HG02759 (cell line): ENCODE measurements around the gene TPRG1.

Source experiments
- ATAC-seq: cut with Tn5 transposase; IDR thresholded peaks from one replicate; pipeline ENCODE4 v1.9.1; 2021; ENCODE audit warnings: mild to moderate bottlenecking, moderate library complexity; ENCODE audit not compliant: unreplicated experiment

Gene TPRG1

DNA sequence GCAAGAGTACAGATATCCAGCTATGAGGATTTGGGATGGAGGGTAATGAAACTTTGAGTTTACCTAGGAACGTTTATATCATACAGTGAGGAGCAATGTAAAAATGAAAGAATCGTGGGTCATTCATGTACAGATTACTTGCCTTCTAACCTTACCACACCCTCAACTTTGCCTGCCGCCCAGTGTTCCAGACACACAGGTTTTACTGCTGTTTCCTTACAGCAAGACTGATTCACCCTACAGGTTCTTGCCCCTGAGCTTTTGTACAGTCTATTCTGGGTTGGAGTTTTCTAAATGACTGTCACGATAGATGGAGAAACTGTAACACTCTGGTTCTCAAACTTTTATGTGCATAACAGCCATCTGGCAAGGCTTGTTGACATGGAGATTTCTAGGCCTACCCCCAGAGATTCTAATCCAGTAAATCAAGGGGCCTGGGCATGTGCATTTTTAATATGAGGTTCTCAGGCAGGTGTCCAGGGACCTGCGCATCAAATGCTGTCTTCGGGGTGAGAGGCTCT, 6.6 kb upstream of the TPRG1 start:
- ATAC-seq, result no peak

DNA sequence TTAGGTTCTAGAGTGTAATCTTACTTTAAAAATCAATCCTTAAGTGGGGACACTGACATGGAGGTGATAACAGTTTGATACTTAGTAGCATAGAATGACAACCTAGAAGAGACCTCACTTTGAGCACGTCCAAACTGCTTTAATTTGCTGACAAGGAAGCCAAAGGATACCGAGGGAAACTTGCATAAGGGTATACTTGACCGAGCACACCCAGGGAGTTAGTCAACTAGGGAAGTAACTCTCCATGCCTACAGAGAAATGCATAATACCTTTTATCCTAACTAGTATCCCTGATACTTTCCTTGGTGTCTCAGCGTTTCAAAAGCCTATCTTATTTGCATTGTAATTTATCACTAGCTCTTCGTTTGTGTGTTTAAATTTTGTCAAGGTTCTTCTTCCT, 5.5 kb upstream of the TPRG1 start:
- no peak for ATAC-seq

DNA sequence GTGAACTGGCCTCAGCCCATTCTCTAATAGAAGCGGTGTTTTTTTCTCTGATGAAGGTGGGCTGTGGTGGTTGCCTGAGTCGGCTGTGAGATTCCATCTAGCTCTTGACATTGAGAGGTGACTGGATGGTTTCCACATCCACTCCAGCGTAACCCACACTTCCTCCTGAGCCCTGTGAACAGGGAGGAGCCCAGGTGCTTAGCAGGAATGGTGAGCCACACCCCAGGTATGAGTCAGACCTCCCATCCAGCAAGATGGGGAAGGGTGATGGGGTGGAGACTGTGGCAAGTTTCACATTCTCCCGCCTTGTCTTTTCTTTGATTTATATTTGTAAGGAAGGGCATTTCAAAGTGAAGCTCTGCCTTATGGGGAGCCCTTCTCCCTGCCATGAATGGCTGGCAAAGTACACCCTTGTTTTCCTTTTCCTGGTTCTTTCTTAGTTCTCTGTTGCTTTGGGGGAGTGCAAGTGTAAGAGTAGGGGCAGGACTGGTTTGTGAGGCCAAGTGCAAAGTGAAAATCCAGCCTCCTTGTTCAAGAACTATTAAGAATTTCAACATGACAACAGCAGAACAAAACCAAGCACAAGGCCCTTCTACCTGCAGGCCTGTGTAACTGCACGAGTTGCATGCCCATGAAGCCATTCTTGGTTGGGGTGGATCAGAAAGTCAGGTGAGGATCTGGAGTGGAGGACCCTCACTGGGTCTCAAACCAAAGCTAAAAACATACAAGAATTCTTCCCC, 4.6 kb upstream of the TPRG1 start:
- ATAC-seq, result no peak

DNA sequence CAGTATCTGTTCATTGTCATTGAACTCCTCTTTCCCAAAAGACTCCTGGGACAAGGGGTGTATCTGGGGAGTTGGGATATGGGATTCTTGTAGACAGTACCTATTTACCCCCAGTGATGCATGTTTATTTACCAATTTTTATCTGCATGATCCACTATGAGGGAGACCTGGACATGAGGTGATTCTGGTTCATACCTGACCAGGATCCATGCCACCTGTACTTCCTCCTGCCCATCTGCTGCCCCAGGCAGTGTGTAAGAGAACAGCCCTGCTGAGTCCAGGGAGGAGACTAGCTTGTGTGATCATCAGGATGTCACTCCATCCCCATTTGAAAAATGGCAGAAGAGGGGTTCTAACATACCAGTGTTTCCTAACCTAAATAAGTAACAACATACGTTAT, 3.1 kb upstream of the TPRG1 start:
- no peak for ATAC-seq

DNA sequence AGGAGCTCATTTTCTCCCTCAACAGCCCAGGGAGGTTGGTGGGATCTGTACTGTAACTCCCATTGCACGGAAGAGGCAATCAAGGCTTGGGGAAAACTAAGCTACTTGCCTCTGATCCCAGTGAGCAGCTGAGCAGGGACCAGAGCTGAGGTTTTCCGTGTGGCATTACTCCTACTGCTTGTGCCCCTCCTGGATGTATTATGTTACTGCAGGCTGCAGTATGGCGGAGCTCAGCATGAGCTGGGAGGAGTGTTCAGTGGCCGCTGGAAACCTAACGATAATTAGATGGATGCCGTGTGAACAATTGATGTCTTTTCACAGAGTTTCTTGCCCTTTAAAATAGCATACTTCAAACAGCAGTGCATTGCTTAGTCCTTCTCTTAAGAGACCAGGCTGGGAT, 2.0 kb upstream of the TPRG1 start:
- ATAC-seq, result no peak

DNA sequence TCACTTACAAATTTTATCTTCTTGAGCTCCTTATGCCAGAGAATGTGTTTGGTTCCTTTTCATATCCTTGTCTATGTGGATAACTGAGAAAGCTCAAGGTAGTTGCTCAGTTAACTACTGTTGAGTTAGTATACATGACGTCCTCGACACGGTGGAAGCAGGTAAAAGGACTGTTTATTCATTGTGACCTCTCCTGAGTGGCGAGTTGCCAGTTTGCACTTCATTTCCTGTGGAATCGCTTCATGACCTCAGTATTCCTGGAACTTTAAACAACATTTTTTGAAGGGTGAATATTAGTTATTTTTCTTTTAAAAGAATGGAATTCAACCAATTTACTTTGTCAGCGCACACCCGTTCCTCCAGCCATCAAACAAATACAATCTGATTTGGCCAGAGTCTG, 1.2 kb upstream of the TPRG1 start:
- no peak for ATAC-seq

DNA sequence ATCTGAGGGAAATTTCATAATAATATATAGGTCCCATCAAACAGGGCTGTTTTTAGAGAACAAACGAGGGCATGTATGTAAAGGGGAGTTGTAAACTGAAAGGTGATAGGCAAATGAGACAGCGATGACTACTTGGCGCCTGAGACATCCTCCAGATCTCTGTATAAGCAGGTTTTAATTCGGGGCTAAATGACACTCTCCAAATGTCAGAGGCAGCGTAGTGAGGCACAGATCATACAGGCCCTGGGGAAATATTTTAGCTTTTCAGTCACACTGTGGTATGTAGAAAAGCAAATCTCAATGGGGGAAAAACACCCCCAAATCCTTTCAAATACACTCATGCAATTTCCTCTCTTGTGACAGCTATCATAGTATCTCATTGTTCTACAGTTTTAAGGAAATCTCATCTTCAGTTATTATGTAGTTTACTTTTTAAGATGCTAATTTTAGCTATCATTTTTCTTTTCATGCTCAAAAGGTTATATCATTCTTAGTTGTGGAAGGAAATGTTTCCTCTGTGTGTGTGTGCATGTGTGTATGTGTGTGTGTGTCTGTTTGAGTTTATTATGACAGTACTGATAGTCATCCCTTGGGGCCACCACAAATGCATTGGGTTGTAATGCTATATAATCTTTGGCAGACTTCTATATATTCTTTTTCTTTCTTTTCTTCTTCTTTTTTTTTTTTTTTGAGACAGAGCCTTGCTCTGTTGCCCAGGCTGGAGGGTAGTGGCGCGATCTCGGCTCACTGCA, 1.1 kb downstream of the TPRG1 start:
- ATAC-seq, result no peak

DNA sequence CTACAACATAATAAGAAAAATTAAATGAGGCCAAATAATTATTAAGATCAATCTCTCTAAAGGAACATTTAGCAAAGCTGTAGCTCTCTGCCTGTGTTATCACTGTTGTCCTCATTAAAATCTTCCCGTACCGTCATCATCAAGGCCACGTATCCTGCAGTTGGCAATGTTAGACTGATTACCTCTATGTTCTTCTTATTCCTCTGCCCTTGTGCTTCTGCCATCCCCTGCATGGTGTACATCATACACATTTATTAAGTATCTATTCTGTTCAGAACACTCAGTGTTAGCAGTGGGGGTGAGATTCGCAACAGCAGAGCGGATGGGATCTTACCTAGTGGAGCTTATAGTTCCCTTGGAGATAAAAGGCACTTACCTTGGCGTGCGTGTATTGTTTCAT, 12.8 kb downstream of the TPRG1 start:
- no peak for ATAC-seq

DNA sequence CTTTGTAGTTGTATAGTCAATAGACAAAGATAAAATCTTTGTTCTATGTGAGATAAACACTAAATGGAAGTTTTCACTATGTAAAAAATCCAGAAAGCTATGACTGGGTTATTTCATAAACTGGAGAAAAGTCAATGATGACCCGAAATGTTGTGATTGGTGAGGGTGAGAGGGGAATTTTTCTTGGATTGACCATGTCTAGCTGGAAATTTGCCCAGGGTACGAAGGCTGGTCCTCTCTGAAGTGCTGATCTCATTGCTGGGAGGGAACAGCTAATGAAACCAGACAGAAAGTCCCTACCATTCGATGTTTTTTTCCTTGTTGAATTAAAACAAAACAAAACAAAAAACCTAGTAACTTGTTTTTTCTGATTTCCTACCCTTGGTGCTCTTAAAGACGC, 14.3 kb downstream of the TPRG1 start:
- ATAC-seq, result no peak

DNA sequence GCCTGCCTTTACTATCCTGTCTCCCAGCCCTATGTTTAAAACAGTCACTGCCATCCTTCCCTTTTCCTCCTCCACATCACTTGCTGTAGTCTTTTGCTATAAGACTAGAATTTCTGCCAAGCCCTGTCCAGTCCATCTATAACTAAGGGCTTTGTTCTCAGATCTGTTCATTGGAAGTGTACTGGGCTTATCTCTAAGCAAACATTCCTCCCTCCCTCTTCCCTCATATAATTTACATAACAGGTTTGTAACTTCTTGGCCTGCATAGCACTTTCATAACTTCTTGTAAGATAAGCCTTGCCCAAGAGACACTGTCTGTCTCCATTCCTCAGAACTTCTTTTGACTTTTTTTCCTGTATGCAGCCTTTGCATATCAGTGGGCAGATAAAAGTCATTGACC, 16.7 kb downstream of the TPRG1 start:
- no peak for ATAC-seq

DNA sequence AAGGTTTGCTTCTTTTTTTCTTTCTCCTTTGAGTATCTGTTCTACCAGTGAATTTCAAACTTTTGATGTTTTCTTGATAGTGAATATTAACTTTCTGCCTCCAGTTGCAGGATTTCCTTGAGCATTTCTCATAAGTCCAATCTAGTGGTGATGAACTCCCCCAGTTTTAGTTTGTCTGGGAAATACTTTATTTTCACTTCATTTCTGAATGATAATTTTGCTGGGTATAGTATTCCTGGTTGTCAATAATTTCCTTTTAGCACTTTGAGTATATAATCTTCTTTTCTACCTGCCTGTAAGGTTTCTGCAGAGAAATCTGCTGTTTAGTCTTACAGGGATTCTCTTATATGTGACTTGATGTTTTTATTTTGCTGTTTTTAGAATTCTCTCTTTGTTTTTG, 21.0 kb downstream of the TPRG1 start:
- ATAC-seq, result no peak

DNA sequence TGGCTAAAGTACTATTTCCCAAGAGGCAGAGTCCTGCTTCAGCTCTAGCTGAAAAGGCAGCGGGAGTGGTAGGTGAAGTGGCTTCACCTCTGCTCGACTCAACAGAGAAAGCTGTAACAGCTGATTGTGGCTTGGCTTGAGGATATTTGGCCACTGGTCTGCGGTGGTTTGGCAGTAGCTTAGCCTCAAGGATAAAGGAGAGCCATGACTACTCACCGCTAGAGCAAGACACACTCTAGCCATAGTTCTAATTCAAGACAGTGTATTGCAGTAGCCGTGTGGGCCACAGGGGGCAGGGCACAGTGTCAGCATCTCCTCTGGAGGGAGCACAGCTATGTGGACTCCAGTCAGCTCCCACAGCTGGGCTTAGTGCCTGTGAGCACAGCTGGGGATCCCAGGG, 23.5 kb downstream of the TPRG1 start:
- ATAC-seq, result no peak

DNA sequence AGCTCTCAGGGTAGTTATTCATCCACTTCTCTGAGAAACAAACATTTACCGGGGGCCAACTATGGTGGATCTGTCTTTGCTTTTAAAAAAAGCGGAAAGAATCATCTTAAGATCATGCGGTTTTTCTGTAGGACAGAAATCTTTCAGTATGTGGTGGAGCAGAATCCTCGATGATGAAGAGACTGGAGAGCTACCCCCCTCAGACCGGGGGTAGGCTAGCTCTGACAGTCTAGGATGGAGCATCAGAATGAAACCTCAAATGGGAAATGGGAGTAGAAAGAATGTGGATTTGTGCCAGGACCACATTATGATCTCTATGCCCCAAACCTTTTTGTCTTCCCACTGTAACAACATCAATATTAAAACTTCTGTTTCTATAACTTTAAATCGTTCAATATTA, 30.3 kb downstream of the TPRG1 start:
- no peak for ATAC-seq

DNA sequence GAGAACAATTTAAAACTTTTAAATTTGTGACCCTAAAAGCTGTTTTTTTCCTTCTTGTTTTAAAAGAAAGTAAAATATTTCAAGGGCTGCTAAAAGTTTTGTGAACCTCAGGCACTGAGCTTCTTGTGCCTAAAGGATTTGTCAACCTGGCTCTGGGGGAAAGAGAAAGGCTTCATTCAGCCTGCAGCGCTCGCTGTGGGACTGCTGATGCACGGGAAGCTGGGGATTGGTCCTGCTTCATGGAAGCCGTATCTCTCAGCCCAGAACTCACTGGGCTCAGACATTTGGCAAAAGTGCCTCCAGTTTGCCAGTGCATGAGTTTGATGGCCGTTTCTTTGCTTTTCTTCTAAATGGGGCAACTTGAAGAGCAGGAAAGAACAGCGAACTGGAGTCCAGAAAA, 30.8 kb downstream of the TPRG1 start:
- ATAC-seq, result no peak

DNA sequence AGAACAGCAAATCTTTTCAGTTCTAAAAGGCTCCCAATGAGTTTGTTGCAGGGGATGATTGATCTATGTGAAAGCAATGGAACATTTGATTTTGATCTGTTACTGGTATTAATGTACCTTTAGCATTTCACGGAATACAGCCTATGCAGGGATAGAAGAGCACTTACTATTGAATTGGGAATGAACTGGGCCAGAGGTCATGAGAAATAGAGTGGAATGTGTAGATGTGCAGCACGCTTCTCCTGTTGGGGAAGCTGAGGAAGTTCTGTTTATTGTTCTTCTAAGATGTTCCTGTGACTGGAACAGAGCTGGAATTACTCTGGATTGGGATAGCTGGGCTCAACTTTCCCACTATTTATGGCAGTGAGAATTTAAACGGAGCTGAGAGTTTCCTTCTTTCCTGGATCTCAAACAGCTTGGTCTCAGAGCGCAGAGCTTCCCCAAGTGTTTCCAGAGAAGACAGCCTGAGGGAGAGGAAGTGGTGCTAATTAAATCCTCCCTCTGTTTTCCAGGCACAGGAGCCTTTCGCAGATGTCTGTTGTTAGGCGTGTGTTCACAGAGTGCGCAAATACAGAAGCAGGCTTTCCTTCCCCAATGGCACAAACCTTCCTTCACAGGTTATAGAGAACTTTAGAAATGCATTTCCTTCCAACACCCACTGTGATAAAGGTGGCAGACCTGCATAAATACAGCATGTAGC, 32.5 kb downstream of the TPRG1 start:
- no peak for ATAC-seq

DNA sequence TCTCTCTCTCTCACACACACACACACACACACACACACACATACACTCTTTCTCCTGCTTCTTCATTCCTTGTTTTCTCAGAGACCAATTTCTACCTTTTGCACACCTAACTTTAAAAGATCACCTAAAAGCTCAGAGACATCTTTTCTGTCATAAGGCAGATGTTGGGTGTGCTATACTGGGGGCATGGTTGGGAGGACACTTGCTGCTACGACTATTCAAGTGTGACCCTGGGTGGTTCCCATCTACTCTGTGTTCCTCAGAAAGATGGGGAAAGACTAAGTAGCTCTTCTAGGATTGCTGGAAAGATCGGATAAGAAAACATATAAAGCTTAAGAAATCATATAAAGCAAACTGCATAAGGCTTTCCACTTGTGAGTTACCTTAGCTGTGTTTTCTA, 33.2 kb downstream of the TPRG1 start:
- ATAC-seq, result no peak

DNA sequence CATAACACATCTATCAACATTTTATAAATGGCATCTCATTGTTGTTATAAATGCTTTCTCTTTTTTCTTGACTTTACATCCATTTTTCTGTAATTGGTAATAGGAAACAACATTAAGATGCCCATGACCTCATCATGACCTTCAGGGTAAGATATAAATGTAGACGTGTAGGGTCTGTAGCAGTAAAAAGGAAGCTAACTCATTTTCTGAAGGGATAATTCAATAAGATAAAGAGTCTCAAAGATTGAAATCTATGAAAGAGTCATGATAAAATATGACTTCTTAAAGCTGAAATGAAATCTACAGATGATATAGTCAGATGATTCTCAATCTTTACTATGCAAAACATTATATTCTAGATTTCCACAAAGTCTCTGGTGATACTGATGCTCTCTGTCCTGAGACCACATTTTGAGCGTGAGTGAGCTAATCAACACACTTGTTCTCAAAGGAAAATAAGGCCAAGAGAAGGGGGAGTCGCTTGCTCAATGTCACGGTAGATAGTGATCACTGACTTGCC, 38.5 kb downstream of the TPRG1 start:
- no peak for ATAC-seq

DNA sequence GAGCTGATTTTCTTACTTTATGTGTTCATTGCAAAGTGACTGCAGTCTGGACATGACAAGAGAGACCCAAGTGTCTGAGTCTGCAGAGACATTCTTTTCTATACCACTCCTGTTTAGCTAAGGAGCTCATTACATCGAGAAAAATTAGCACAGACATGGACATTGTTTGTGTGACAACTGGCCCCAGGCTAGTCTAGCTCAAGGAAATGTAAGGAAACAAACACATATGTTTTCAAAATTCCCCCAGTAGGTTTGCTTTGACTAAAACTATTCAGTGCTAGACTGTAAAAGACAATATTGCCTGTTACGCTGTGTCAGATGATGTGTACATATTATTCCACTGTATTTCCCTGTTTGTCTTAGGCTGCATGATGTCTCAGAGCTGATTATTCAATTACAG, 40.9 kb downstream of the TPRG1 start:
- ATAC-seq, result no peak

DNA sequence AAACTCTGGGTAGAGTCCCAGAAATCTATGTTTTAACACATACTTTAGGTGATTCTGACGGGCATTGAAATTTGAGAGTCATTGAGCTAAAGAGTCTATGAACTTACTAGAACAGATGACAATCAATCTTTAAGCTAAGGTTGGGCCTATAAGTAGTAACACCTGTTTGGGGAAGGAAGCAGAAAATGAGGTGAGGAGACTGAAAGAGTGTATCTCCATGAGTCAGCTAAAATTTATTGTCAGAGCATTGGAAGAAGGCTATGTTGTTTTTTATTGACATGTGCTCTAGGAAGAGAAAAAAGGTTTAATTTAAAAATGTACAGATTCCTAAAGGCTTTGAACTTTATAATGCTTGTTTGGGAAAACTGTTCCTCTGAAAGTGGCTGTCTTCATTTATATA, 42.9 kb downstream of the TPRG1 start:
- no peak for ATAC-seq

DNA sequence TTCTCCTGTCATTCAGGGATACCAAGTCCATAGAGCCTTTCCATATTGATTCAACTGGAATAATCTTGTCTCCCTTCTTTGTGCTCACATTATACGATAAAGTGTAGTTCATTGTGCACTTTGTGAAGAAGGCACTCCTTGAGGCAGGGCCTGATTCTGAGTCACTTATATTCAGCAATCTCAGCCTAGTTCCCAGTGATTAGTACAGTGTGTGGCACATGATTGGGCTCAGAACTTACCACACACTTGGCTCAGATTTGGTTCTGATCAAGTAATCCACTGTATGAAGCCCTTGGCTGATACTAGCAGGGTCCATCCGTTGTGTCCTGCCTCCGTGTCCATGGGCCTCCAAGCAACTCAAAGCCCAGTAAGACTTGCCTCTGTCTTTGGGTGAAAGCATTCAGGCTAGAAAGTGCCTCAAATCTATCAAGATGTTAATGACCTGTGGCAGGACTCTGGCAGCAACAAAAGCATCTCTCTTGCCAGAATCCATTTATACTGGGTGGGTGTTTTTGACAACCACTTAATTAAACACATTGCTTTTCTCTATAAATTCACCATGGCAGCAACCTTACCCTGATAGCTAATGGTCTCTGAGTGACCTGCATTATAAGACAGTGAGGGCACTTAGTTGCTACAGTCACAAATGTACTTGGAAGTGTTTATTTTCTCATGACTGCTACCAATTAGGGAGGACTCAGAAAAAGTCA, 51.3 kb downstream of the TPRG1 start:
- no peak for ATAC-seq

DNA sequence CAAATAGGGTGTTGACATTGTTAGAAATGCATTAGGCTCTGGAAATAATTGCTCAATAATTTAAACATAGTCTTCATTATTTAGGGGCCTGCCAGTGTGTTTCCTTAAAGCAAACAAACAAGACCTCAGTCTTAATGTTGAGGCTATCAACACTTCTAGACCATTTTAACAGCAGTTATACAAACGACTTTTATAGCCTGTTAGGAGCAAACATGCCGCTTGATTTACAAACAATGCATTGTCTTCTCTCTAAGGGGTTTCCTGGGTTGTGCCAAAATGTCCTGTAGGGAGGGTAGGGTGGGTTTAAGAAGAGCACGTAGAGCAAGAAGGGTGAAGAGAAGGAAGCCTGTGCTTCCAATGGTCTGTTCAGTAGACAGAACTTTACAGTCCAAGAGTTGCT, 53.7 kb downstream of the TPRG1 start:
- ATAC-seq, result no peak
